Stimulated activated CD4-positive, alpha-beta T cell treated with anti-CD3 and anti-CD28 coated beads, Interleukin-2, amount 100 ng/mL, for 24 hours (primary cell): Measurements from ENCODE around the gene FGF21.

Experiments
- DNase-seq, 2 donors: peaks; one replicate each; pipeline ENCODE4 v3.0.0-alpha.2; 2020

FGF21 gene

GRCh38 chr19:48794291-48794690 is 39.0 kb downstream of the FGF21 start:
- DNase-seq = no peak

- DNase-seq = peak; percentile 85 to 87
Observed at GRCh38 chr19:48795055-48795684, 39.8 kb downstream of the FGF21 start.

DNA sequence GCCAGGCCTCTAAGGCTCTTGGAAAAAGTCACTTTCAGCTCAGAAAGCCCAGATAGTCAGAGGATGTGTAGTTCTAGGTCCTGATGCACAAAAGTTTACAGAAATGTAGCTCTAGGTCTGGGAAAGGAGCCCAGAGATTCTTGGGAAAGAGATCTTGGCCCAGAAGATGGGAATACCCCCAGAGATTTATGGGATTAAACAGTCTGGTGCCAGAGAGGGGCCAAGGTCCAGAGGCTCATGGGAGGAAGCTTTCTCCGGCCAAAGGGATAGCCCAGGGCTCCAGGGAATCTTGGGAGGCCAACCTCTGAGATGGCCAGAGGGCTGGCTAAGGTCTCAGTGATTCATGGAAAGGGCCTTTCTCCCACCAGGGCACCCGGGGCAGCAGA is 40.4 kb downstream of the FGF21 start:
- no peak for DNase-seq

DNA sequence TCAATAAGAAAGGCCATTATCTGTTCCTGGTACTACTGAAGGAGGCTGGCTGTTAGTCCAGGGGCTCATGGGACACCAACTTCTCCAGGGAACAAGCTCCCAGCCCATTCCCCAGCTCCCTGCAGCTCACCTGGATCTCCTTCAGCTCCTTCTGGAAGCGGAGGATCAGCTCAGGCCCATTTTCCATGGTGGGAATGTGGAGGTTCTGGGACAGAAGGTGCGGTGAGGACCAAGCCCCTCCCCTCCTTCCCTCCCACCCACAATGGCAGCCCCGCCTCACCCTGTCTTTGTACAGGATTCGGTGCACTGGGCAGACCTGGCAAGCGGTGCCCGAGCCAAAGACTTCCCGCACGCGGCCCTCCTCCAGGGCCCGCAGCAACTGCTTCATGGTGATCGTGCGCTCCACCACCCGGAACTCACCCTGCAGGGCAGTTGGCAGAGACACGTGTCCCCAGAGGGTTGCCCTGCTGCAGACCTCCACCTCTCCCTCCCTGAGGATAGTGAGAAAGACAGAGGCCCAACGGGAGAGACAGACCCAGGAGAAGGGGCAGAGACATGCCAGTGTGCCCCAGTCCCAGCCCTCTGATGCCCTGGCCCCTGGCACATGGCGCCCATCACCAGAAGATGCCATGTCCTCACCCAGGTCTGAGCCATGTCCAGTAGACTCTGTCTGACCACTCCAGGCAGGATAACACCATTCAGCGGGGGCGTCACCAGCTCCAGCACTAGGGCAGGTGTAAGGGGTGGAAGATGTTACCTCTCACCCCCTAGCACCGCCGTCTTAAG is 41.2 kb downstream of the FGF21 start:
- no peak for DNase-seq

DNA sequence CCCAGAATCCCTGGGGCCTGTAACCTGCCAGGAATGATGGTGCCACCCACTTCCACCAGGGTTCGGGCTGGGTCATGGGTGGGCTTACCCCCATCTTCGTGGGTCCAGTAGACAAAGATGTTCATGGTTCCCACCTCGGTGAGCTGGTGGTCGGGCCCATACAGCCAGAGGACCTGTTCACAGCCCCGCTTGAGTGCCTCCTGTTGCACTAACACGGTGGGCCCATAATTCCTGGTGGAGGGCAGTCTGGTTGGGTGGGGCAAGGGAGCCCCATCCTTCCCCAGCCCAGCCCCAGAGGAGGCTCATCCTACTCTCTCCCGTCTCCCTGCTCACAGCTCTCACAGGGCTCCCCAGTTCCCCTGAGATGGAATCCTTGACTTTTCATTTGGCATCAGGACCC is 41.8 kb downstream of the FGF21 start:
- DNase-seq = no peak

DNA sequence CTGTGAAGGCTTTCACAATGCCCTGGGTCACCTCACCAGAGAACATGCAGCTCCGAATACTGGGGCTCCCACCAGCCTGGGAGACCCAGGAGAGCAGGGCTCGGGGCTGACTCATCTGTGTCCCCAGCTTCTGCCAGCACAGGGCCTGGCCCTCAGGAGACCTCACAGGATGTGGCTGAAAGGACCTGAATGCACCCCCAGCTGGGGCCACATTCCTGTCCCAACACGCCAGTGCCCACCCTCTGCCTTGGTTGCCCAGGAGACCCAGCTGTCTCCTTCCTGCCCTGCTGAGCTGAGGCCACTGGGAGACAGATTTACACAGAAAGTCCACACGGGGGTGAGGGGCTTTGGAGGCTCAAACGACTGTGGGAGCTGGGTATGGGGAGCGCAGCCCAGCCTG is 43.6 kb downstream of the FGF21 start:
- no peak for DNase-seq

DNA sequence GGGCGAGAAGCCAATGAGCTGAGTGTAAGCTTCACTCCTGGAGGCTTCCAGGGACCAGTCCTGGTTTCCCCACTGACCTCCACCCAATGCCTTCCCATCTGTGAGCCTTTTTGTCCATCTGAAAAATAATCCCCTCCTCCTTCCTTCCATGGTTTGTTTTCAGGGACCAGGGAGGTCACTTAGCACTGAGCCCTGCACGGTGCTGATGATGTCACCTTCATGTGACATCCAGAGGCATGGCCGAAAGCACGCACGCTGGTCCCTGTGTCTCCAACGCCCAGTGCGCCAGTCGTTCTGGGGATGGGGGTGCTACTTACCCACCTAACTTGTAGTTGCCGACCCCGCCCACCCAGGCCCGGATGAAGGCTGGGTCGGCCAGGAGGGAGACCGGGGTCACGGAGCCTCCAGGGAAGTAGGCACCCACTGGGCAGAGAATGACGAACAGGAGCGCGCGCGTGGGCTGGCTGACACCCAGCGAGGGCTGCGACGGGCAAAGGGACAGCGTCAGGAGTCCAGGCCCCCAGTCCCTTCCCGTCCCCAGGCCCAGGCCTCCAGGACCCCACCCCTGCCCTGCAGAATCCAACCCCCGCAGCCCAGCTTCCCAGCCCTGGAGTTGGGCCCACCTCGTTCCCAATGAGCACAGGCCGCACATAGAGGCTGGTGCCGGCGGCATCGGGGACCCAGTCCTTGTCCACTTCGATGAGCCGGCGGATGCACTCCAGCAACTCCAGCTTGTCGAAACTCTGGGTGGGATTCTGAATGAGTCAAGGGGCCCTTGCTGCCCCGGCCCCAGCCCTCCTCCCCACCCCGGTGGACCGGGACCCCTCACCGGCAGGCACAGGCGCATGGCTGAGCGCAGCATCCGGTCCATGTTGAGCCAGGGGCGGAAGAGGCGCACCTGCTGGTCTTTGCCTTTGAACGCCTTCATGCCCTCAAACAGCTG is 44.3 kb downstream of the FGF21 start:
- DNase-seq = no peak

DNA sequence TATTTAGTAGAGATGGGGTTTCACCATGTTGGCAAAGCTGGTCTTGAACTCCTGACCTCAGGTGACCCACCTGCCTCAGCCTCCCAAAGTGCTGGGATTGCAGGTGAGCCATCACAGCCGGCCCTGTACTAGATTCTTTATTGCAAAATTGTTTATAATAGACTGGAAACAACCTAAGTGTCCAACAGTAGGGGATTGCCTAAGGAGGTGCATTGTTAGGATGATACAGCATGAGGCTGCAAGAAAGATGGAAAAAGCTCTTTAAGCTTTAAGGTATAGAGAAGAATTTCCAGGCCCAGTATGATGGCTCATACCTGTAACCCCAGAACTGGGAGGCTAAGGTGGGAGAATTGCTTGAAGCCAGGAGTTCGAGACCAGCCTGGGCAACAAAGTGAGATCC is 47.3 kb downstream of the FGF21 start:
- DNase-seq = no peak

DNA sequence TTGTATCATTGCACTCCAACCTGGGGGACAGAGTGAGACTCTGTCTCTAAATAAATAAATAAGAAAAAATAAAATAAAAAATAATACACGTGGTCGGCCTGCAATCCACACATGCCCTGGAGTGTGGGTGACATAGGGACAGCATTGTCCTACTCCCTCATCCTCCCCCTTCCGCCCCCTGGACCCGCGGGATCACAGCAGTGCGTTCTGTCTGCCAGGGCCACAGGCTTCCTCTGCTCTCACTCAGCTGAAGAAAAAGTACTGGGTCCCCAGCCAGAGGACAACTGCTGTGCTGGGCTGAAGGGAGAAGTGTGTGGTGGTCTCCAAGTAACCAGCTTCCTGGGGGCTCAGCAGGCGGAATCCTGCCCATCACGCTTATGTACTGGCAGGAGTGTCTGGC is 49.2 kb downstream of the FGF21 start:
- DNase-seq = no peak

DNA sequence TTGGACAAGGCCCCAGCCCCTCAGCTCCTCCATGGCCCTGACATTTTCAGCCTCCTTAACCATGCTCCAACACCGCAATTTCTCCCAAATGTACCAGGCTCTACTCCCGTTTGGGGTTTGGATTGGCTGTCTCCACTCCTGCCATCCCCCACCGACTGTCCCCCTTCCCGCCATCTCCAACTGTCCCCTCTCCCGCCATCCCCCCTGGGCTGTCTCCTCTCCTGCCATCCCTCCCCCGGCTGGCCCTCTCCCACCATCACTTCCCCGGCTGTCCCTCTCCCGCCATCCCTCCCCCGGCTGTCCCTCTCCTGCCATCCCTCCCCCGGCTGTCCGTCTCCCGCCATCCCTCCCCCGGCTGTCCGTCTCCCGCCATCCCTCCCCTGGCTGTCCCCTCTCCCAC is 50.1 kb downstream of the FGF21 start:
- DNase-seq = no peak

- DNase-seq = peak; percentile 36 to 37
Observed at GRCh38 chr19:48806518-48806817, 51.1 kb downstream of the FGF21 start.

GRCh38 chr19:48806818-48807589 is 51.7 kb downstream of the FGF21 start:
- no peak for DNase-seq

DNA sequence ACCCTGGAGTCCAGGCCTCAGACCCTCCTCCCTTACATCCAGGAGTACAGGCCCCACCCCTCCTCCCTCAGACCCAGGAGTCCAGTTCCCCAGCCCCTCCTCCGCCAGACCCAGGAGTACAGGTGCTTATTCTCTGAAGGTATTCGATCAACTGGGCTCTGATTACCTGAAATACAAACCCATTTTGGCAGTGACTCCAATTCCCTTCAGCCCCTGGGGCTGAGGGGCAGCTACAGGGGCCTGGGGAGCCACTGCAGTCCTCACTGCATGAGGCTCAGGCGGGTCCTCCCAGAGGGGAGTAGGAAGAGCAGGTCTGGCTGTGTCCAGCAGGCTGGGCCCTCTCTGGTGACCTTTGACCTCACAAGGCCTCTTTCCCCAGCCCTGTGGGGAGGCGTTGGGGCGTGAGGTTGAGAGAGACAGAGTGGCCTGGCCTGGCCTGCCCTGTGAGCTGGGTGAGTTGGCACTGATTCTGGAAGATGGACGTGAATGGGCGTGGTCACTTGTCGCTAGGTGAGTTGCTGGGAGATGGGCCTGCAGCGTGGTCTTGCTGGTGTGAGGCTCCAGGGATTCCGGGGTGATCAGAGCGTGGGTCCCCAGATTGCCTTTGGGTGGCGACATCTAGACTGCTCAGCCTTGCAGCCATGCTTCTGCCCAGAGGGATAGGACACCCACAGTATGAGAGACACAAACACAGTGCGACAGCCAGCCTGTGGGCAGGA is 52.4 kb downstream of the FGF21 start:
- no peak for DNase-seq
